ENCODE data around the gene ESPN. TPM values are rescaled to one million over a fixed set of nuclear protein-coding genes. Genes with fewer than 3 reads are reported as not detected.
A peak's percentile ranks its signal among the peaks of the same experiment; 100 is the strongest.

ESPN gene
- total RNA-seq, 1 experiment from 2014 or later: 53.1 TPM

DNA sequence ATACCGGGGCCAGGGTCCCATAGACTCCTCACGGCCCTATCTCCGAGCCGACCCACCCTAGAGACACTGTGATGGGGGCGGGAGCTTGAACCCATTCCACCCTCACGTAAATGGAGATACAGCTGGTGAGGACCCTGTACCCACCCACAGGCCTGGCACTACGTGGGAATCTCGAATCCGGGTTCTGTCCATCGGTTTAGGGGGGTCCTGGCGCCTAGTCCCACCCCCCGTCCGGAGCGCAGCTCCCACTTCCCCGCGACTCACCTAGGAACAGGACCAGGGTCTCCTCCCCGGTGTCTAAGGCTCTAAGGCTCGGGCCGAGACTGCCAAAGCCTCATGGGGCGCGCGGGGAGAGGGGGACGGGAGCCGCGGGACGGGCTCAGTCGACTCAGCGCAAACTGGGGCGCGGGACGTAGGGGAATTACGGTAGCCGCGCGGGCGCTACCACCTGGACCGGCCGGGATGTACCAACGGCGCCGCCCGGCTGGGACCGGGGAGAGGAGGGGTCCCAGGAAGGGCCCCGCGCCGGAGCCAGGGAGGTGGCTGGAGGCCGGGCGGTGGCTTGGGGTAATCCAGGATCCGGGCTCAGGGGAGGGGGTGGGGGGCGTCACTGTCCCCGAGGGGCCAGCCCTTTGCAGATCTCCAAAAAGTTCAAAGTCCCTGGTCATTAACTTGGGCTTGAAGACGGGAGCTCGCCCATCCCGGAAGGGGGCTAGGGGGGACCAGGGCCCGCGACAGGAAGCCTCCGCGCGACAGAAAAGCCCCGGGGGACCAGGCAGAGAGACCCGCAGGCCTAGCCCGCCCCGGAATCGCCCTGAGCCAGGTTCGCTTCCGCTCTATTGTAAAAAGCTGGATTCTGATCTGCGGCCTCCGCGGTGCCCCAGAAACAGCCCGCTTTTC lies 65.9 kb downstream of the ESPN start:
- H3K36me3 Mint-ChIP-seq (ENCODE audit: insufficient read depth in 1 of 3, low read depth in 3 of 3): peaks cover 0 to 4% (median 0%) of the 10 kb centered on the region in 3 experiments; a peak in 1 of 7 replicates
- H3K27ac Mint-ChIP-seq: 0 out of 7 replicates have a peak overlapping the region, but pooled peaks of 1 of the 3 experiments have one; percentile 14
- peaks cover 4% of the 10 kb centered on the region for H3K27me3 Mint-ChIP-seq (ENCODE audit: low read depth)
- no peak overlapping the region for H3K56ac ChIP-seq (ENCODE audit: insufficient read length, low read depth, low read length)
- H3T11ph ChIP-seq (ENCODE audit: low read length): no peak overlapping the region
- no peak overlapping the region for H2BK5ac ChIP-seq (ENCODE audit: insufficient read length, low read length)
- H3K4ac ChIP-seq (ENCODE audit: low read depth, low read length): no peak overlapping the region
- peak overlapping the region; percentile 76 to 83 for H3K4me3 Mint-ChIP-seq
- H2BK20ac ChIP-seq (ENCODE audit: low read depth, low read length, poor library complexity, severe bottlenecking): no peak overlapping the region
- no peak overlapping the region for H2AFZ ChIP-seq (ENCODE audit: low read length)
- H3K4me1 ChIP-seq (ENCODE audit: insufficient read depth, low read length): peaks cover 1% of the 10 kb centered on the region; the same call in 1 of the 2 replicates
- no CpG with 5 or more reads among the region's 70 CpGs for WGBS (ENCODE audit: extremely low coverage, insufficient read length, low lambda C conversion rate)
- H3K9ac ChIP-seq (ENCODE audit: extremely low read depth, insufficient read length, low read length): no peak overlapping the region
- no peak overlapping the region for H2AK5ac ChIP-seq (ENCODE audit: insufficient read length, low read length)
- peaks cover 17% of the 10 kb centered on the region for H3K23me2 ChIP-seq (ENCODE audit: insufficient read length, low read depth, low read length, poor library complexity, severe bottlenecking)
- H3K4me2 ChIP-seq (ENCODE audit: insufficient read depth, insufficient read length, low read length): peak overlapping the region; percentile 60
- no peak overlapping the region for H3K18ac ChIP-seq (ENCODE audit: insufficient read length, low read depth, low read length)
- no peaks in the 10 kb centered on the region for H4K20me1 ChIP-seq (ENCODE audit: control insufficient read depth, insufficient read depth, insufficient read length)
- H4K8ac ChIP-seq (replicated peaks; ENCODE audit: insufficient read length, low read depth, low read length): no peak overlapping the region
- no peaks in the 10 kb centered on the region for H3K79me2 ChIP-seq (ENCODE audit: insufficient read depth, low read length)
- H3K23ac ChIP-seq (ENCODE audit: insufficient read length, low read depth, low read length): no peak overlapping the region
- no peak overlapping the region for H2BK12ac ChIP-seq (ENCODE audit: insufficient read length, low read depth, low read length)
- TF ChIP-seq, protein P1, sequence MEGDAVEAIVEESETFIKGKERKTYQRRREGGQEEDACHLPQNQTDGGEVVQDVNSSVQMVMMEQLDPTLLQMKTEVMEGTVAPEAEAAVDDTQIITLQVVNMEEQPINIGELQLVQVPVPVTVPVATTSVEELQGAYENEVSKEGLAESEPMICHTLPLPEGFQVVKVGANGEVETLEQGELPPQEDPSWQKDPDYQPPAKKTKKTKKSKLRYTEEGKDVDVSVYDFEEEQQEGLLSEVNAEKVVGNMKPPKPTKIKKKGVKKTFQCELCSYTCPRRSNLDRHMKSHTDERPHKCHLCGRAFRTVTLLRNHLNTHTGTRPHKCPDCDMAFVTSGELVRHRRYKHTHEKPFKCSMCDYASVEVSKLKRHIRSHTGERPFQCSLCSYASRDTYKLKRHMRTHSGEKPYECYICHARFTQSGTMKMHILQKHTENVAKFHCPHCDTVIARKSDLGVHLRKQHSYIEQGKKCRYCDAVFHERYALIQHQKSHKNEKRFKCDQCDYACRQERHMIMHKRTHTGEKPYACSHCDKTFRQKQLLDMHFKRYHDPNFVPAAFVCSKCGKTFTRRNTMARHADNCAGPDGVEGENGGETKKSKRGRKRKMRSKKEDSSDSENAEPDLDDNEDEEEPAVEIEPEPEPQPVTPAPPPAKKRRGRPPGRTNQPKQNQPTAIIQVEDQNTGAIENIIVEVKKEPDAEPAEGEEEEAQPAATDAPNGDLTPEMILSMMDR (conservative IDR thresholded peaks at IDR 0.05): peak; percentile 49; the same call in 2 of the 3 replicates
- H3K9me3 Mint-ChIP-seq: no peaks in the 10 kb centered on the region
- no peak overlapping the region for H4K91ac ChIP-seq (ENCODE audit: insufficient read length, low read depth, low read length)
- H3K27ac ChIP-seq (ENCODE audit: insufficient read length, low read depth, low read length): no peak overlapping the region
- no peaks in the 10 kb centered on the region for H3K27me3 ChIP-seq (ENCODE audit: insufficient read depth, low read length)
- no peak overlapping the region for H2BK120ac ChIP-seq (ENCODE audit: low read depth, low read length, poor library complexity, severe bottlenecking)
- peak; percentile 88 for DNase-seq
- no peaks in the 10 kb centered on the region for H3K9me3 ChIP-seq (ENCODE audit: control insufficient read depth, low read depth, low read length)
- H3K79me1 ChIP-seq (ENCODE audit: insufficient read depth, low read depth, low read length, poor library complexity, severe bottlenecking): no peaks in the 10 kb centered on the region
- H2BK15ac ChIP-seq (ENCODE audit: low read depth, low read length): no peak overlapping the region
- H3K4me1 Mint-ChIP-seq: peaks cover 19 to 22% of the 10 kb centered on the region in 2 experiments
- H3K14ac ChIP-seq (ENCODE audit: insufficient read depth, low read length): 0 out of 2 replicates have a peak overlapping the region, but pooled peaks have one; percentile 4
- H4K5ac ChIP-seq (ENCODE audit: insufficient read length, low read depth, low read length): no peak overlapping the region
